Motor neuron (in vitro differentiated cells): ENCODE data around the gene HPCAL1. TPM values are rescaled to one million over a fixed set of nuclear protein-coding genes. Genes with fewer than 3 reads are reported as not detected.
A peak's percentile ranks its signal among the peaks of the same experiment; 100 is the strongest.
"Not testable (repeated sequence)": the region's sequence is repeated elsewhere in the genome, so short reads cannot be mapped to it uniquely, and the experiment has no call there.

Experiments used
- ATAC-seq, 8 experiments: fragments of 200-7000 bp; cut with Tn5 transposase; replicated peaks in 6 of 8; 2 replicates each; pipeline ENCODE4 v1.8.0; 2021; ENCODE audit warnings: mild to moderate bottlenecking in 8 of 8, moderate library complexity in 8 of 8
- H3K27ac ChIP-seq, 2 donors: fragments of 250-450 bp; sonication (Bioruptor Pico); 2 replicates each; pipeline ENCODE4 v1.9.0; 2021; ENCODE audit warnings: antibody characterized with exemption in 2 of 2, mild to moderate bottlenecking in 2 of 2, moderate library complexity in 1 of 2
- H3K4me1 ChIP-seq, 2 donors: fragments of 250-450 bp; sonication (Bioruptor Pico); replicated peaks in 1 of 2; 2 replicates each; pipeline ENCODE4 v1.6.1; 2021; ENCODE audit warnings: antibody characterized with exemption in 2 of 2, mild to moderate bottlenecking in 2 of 2, moderate library complexity in 1 of 2
- H3K4me3 ChIP-seq, 5 donors: fragments of 250-450 bp; sonication (Bioruptor Pico); 2 replicates each; pipeline ENCODE4 v1.9.0; 2021; ENCODE audit warnings: antibody characterized with exemption in 5 of 5, mild to moderate bottlenecking in 5 of 5, moderate library complexity in 4 of 5
- WGBS, 10 experiments: fragments of 450-650 bp; shearing (Covaris generic); methylation state at CpG; one replicate each; pipeline ENCODE4 v1.0.0; 2022; 5-methylcytosine and 5-hydroxymethylcytosine counted together
- in situ Hi-C, 9 experiments: fragments of 400-800 bp; cut with MboI; loops; one replicate each; pipeline ENCODE4 v1.15.0; 2021; ENCODE audit warnings: low sequenced_read_pairs in 9 of 9, low pct_unique_long_range_greater_than_20kb in 2 of 9; ENCODE audit not compliant: unreplicated experiment in 9 of 9
- total RNA-seq, 8 experiments: library from RNA; unstranded; fragments of 300-600 nt; gene quantifications; 2 replicates each; pipeline versions ENCODE4 v1.2.3 to v1.2.4, GENCODE V29; 2022

Gene HPCAL1
- total RNA-seq, 8 experiments from 2014 or later: 19.0 to 43.2 (median 24.9) TPM

DNA sequence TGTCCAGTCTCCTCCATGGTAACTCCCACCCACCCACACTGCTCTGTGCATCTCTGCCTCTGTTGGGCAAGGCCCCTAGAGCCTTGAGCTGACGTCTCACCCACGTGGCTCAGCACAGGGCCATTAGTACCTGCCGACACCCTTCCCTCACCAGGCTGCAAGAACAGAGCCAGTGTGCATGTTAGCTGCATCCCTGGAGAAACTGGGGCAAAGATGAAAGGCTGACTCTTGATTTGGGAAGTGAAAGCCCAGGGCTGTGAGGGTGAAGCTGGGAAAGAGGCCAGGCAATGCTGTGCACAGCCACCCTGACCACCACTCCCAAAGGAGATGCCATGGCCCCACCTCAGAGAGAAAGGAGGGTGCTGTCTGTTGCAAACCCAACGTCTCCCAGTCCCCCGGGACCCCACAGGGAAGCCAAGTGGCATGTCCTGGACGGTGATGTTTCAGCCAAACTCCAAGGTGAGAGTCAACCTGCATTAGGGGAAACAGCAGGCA, 20.0 kb upstream of the HPCAL1 start:
- ATAC-seq: peak in 1 of 8 experiments; percentile 0
- Histone ChIP-seq H3K27ac (peak overlapping the region; percentile 25 to 75), H3K4me3 (no peak overlapping the region), H3K4me1 (peaks cover 24 to 38% of the 10 kb centered on the region in 2 donors)
- in situ Hi-C loops: no loop called here
- 64 to 90% (median 77%) methylated on average over 1 to 4 of the region's 6 CpGs; no CpG with 5 or more reads in 3 of the 10 experiments for WGBS, 10 experiments

DNA sequence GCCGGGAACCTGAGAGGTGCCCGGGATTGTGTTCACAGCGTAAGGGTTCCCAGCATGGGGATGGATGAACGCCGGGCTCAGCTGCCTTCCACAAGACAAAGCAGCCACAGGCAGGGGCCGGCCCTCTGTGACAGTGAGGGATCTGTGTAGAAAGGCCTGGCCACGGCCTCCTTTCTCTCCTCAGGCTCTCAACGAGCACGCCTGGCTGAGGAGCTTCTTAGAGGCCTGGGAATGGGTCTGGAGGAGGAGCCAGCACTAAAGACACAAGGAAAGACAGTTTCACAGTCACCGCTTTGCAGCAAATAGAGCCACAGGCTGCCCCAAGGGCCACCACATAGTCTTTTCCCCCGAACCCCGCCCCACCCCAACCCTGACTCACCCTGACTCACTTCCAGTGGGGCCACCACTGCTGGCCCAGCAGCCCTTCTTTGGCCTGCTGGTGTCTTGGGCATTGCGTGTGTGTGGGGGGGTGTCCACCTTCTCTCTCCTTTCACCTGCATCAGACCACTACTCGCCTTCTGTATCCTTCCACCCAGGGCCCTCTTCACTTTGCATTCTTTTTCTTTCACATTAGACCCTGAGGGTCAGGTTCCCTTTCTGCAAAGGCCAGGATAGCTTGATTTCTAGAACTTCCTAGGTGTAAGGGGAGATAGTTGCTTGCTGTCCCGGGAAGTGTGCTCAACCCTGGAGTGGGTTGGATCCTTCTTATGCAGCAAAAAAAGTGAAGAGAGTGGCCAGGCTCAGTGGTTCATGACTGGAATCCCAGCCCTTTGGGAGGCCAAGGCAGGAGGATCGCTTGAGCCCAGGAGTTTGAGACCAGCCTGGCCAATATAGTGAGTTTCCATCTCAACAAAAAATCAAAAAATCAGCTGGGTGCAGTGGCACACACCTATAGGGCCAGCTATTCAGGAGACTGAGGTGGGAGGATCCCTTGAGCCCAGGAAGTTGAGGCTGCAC, 19.3 kb upstream of the HPCAL1 start:
- in situ Hi-C loops: no loop called here
- Histone ChIP-seq H3K27ac (peak overlapping the region; percentile 25 to 75), H3K4me3 (no peak overlapping the region), H3K4me1 (peaks cover 24 to 36% of the 10 kb centered on the region in 2 donors)
- peak in 7 of 8 experiments; percentile 59 to 87 (median 80) for ATAC-seq
- 10 to 100% (median 46%) methylated on average over 1 to 7 of the region's 16 CpGs; no CpG with 5 or more reads in 2 of the 10 experiments for WGBS, 10 experiments

DNA sequence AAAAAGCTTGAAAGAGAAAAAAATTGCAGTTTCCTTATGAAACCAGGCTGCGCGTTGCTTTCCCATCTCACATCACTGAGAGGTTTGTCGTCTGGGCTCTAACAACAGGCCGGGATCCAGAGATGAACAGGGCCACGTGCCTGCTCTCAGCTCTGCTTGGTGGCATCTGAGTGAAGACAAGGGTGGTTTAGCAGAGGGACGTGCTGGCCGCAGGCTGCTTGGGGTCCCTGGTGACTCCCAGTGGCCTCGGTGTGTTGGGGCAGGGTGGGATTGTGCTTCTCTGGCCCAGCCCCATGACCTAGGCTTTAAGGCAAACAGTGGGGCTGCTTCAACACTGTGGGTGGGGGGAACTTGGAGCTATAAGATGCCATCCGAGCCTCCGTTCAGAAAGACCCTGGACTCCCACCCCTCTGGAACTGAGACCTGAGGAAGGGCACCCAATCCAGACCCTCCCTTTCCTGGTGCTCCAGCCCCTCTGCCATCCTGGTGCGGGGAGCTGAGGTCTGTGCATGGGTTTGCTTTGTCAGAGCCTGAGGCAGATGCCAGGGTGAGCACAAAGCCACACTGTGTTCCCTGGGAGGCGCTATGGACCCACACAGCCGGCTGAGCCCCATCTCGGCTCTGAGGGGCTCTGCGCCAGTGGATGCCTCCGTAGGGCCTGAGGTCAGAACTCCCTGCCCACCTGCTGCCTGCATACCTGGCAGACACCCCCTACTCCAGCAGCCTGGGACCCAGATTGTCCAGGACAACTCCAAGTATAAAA, 18.4 kb upstream of the HPCAL1 start:
- no peak for ATAC-seq
- Histone ChIP-seq H3K4me3 (no peak overlapping the region), H3K27ac (no peak overlapping the region), H3K4me1 (peaks cover 24 to 31% of the 10 kb centered on the region in 2 donors)
- in situ Hi-C loops: no loop called here
- 87 to 100% (median 94%) methylated on average over 1 to 9 of the region's 16 CpGs; no CpG with 5 or more reads in 5 of the 10 experiments for WGBS, 10 experiments

DNA sequence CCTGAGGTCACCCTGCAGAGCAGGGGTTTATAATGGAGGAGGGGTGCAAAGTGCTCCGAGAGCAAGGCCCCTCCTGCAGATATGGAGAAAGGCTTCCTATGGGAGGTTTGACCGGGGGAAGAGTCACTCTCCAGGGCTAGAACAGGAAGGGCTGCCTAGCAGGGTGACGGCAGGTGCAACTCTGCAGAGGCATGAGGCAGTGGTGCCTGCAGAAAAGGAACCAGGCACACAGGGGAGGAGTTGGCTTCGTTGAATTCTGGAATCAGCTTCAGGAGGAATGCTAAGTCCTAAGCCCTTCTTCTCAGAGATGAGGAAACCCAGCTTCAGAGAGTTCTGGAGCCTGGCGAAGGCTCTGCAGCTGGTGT, 17.5 kb upstream of the HPCAL1 start:
- H3K27ac ChIP-seq: peak overlapping the region in 1 of 2 donors; percentile 13
- peaks cover 24 to 31% of the 10 kb centered on the region in 2 donors for H3K4me1 ChIP-seq
- 50 to 75% (median 60%) methylated on average over 1 to 3 of the region's 5 CpGs; no CpG with 5 or more reads in 5 of the 10 experiments for WGBS, 10 experiments
- H3K4me3 ChIP-seq: no peak overlapping the region
- peak in 1 of 8 experiments; percentile 10 for ATAC-seq
- in situ Hi-C loops: no loop called here

DNA sequence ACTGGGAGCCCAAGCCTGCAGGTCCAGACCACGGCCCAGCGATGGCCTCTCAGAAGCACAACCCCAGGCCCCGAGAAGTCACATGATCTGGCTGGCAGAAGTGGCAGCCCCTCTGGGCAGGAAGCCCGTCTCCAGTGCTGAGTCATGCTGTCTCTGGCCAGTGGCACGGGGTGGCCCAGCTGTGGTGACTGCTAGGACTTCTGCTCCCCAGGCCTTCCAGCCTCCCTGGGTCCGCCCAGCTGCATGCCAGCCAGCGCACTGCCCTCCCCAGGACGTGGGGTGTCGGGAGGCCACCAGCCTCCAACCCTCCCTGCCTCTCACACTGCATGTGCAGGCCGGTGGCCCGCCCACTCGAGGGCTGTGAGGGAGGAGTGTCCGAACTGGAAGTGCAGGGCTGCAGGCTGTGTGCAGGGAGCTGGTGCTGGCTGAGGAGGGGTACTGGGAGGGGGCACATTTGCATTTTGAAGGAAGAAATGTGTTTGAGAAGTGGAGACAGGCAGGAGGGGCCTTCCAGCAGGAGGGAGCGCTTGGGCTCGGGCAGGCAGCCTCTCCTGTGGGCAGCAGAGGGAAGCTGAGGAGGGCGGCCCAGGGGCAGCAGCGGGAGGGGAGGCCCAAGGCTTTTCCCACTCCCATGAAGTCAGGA, 17.0 kb upstream of the HPCAL1 start:
- Histone ChIP-seq H3K4me1 (peaks cover 24 to 31% of the 10 kb centered on the region in 2 donors), H3K27ac (peak overlapping the region in 1 of 2 donors; percentile 13), H3K4me3 (no peak overlapping the region)
- in situ Hi-C loops: no loop called here
- peak; percentile 68 to 86 (median 78) for ATAC-seq
- WGBS, 10 experiments: 40 to 100% (median 80%) methylated on average over 1 to 2 of the region's 17 CpGs; no CpG with 5 or more reads in 5 of the 10 experiments

DNA sequence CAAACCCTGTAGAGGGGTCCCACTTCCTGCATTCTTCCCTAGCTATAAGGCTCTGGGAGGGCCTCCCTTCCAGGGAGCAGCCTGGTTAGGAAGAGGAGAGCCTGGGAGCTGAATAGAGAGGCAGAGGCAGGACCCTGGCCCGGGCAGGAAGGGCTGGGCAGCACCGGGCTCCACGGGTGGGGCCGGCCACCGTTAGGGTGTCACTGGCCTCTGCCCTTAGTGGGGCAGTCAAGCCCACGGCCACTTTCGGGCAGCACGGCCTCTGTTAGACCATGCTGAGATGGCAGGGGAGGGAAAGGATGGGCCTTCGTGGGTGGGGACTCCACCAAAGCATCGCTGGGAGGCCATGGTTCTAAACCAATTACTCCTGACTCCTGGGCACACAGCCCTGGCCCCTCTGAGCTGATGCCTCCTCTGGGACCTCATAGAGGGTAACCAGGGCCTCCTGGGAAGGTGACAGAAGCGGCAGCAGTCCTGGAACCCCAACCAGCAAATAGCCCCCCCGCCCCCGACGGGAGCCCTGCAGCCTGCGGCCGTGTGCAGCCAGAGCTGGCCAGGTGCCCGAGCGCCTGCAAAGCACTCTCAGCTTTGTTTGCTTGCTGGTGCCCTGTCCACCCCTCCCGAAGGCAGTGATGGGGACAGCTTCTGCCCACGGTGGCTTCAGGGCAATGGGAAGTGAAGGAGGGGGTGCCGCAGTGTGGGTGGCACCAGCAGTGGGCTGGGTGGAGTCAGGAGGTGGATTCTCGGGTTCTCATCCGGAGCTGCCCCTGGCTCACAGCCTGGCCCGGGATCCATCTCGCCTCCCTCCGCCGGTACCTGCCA, 16.3 kb upstream of the HPCAL1 start:
- peaks cover 24 to 31% of the 10 kb centered on the region in 2 donors for H3K4me1 ChIP-seq
- H3K27ac ChIP-seq: no peak overlapping the region
- peak in 1 of 8 experiments; percentile 26 for ATAC-seq
- H3K4me3 ChIP-seq: no peak overlapping the region
- WGBS, 10 experiments: 70 to 100% (median 80%) methylated on average over 1 to 3 of the region's 27 CpGs; no CpG with 5 or more reads in 7 of the 10 experiments
- in situ Hi-C loops: no loop called here

DNA sequence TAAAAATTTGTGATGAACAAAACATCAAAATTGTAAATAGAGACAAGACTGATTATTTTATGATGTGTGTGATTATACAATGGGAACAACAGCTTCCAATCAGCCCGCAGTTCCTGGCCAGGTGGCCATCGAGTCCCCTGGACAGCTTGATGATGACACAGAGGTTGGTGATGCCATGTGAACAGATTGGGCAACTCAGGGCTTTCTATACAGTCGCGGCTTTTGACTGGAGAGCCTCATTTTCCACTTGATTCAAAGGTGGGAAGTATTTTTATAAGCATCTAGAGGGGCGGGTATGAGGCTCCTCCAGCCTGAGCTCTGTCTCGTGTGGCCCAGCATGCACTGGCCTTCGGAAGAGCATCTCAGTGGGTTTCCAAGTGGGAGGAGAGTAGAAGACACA, 14.9 kb upstream of the HPCAL1 start:
- H3K4me3 ChIP-seq: no peak overlapping the region
- in situ Hi-C loops: no loop called here
- no peak overlapping the region for H3K27ac ChIP-seq
- 90 to 100% (median 96%) methylated on average over 2 to 5 of the region's 7 CpGs; no CpG with 5 or more reads in 2 of the 10 experiments for WGBS, 10 experiments
- no peak for ATAC-seq
- peaks cover 20 to 27% of the 10 kb centered on the region in 2 donors for H3K4me1 ChIP-seq

DNA sequence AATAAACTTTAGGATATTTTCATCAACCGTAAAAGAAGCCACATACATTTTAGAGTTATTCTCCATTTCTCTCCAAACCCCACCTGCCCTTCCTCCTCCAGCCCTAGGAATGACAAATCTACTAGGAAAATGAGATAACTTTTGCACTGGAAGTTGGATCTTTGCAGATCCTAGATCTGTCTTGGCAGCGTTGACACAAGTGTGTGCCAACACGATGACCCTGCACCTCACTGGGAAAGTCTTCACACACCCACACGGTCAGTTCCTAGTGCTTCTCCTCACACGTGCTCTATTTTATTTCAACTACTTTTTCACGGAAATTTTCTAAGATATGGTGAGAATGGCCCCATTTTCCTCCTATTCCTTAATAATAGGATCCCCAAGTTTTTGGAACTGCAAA, 14.1 kb upstream of the HPCAL1 start:
- ATAC-seq: no peak
- Histone ChIP-seq H3K27ac (no peak overlapping the region), H3K4me1 (peaks cover 13 to 19% of the 10 kb centered on the region in 2 donors), H3K4me3 (no peak overlapping the region)
- WGBS, 10 experiments: 64 to 100% (median 87%) methylated on average over 2 to 6 of the region's 6 CpGs
- in situ Hi-C loops: no loop called here

DNA sequence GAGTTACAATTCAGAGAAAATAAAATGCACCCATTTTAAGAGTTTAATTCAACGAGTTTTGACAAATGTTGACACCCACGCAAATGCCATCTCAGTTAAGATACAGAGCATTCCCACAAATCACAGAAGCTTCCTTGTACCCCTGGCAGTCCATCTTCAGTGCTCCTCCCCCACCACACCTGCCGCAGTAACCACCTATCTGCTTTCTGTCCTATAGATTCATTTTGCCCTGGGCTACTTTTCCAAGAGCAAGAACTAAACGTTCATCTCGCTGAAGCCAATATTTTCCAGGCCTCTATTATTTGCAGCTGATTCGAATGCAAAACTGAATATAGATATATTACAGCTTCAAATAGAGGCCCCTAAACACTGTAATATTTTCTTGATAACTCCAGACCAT, 13.4 kb upstream of the HPCAL1 start:
- Histone ChIP-seq H3K4me3 (no peak overlapping the region), H3K4me1 (peaks cover 13 to 18% of the 10 kb centered on the region in 2 donors), H3K27ac (no peak overlapping the region)
- ATAC-seq: no peak
- WGBS, 10 experiments: 75 to 100% (median 89%) methylated on average over 1 to 6 of the region's 6 CpGs
- in situ Hi-C loops: no loop called here

DNA sequence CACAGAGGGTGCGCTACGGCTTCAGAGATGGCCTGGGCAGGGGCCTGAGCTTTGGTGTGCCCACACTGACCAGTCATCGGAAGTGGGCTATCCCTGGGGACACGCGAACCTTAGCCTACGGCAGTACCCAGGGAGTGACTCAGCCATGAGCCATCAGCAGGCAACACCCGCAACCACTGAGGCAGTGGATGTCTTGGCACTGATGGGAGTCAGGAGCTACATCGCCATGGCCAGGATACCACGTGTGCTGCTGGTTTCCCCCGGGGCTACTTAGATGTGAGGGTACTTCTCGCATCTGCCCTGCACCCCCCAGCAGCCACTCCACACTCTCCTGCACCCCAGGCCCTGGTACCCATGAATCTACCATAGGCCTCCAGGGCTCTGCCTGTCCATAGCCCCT, 12.8 kb upstream of the HPCAL1 start:
- 80 to 90% (median 90%) methylated on average over 2 to 6 of the region's 11 CpGs; no CpG with 5 or more reads in 7 of the 10 experiments for WGBS, 10 experiments
- Histone ChIP-seq H3K4me3 (no peak overlapping the region), H3K4me1 (peaks cover 13 to 18% of the 10 kb centered on the region in 2 donors), H3K27ac (no peak overlapping the region)
- in situ Hi-C loops: no loop called here
- ATAC-seq: no peak

DNA sequence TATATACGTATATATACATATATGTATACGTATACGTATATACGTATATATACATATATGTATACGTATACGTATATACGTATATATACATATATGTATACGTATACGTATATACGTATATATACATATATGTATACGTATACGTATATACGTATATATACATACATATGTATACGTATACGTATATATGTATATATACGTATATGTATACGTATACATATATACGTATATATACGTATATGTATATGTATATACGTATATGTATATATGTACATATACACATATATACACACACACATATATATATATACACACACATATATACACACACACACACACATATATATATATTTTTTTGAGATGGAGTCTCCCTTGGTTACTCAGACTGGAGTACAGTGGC, 11.3 kb upstream of the HPCAL1 start:
- not testable (repeated sequence) for H3K4me3 ChIP-seq

DNA sequence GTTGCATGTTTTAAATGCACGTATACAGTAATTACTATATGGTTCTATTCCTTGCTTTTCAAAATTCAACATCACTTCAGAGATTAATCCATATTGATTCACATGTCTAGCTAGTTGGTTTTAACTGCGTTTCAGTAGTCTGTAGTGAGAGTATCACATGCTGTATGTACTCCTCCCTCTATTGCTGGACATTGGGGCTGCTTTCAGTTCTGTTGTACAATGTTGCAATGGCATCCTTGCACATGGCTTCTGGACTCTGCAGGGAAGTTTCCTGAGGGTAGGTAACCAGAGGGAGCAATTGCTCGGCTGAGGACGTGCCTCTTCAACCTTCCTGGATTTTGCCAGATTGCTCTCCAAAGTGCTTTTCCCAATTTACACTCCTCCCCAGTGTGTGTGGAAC, 10.7 kb upstream of the HPCAL1 start:
- ATAC-seq: no peak
- 67 to 100% (median 100%) methylated on average over 1 to 4 of the region's 4 CpGs; no CpG with 5 or more reads in 2 of the 10 experiments for WGBS, 10 experiments
- in situ Hi-C loops: no loop called here
- Histone ChIP-seq H3K4me3 (no peak overlapping the region), H3K27ac (no peak overlapping the region), H3K4me1 (no peaks in the 10 kb centered on the region)

More for the DNA sequence above, 11.3 kb upstream of the HPCAL1 start:
- H3K4me1 ChIP-seq, H3K27ac ChIP-seq, in situ Hi-C loops, ATAC-seq: not testable (repeated sequence)
- no CpG with 5 or more reads among the region's 20 CpGs for WGBS, 10 experiments
